ENCODE measurements around the gene LRIG2.

Gene LRIG2

GRCh38 chr1:113106910-113107309 lies 33.9 kb downstream of the LRIG2 start:
- Histone ChIP-seq H3K27ac (ENCODE audit: low read depth, low read length, poor library complexity, severe bottlenecking) (no peak overlapping the region), H3K27me3 (ENCODE audit: insufficient read depth, low read length) (no peaks in the 10 kb centered on the region), H3K9me2 (ENCODE audit: low read depth, low read length) (no peaks in the 10 kb centered on the region), H3K79me2 (ENCODE audit: insufficient read depth, low read length) (no peaks in the 10 kb centered on the region), H3K36me3 (ENCODE audit: insufficient read depth, low read length) (peaks cover 75% of the 10 kb centered on the region), H3F3A (ENCODE audit: insufficient read depth, low read length) (no peaks in the 10 kb centered on the region), H3K9ac (ENCODE audit: low read length) (no peak overlapping the region), H2AFZ (ENCODE audit: low read length) (no peak overlapping the region), H3K4me1 (ENCODE audit: insufficient read depth, low read length, severe bottlenecking) (no peaks in the 10 kb centered on the region), H3K4me3 (ENCODE audit: low read depth, low read length, poor library complexity, severe bottlenecking) (no peak overlapping the region), H4K20me1 (ENCODE audit: insufficient read depth, low read length) (no peaks in the 10 kb centered on the region), H3K9me3 (ENCODE audit: low read length) (no peaks in the 10 kb centered on the region), H3K4me2 (ENCODE audit: low read length) (no peak overlapping the region)
- TF ChIP-seq EZH2 (IDR thresholded peaks at IDR 0.05; ENCODE audit: borderline replicate concordance, low read length) = no peak
- TF ChIP-seq CTCF (IDR thresholded peaks at IDR 0.05; ENCODE audit: low read length) = no peak

GRCh38 chr1:113109908-113110554 lies 37.0 kb downstream of the LRIG2 start:
- Histone ChIP-seq H3K27me3 (ENCODE audit: insufficient read depth, low read length) (no peaks in the 10 kb centered on the region), H3K9me3 (ENCODE audit: low read length) (no peaks in the 10 kb centered on the region), H3K27ac (ENCODE audit: low read depth, low read length, poor library complexity, severe bottlenecking) (no peak overlapping the region), H4K20me1 (ENCODE audit: insufficient read depth, low read length) (no peaks in the 10 kb centered on the region), H3K9ac (ENCODE audit: low read length) (no peak overlapping the region), H3K4me2 (ENCODE audit: low read length) (no peak overlapping the region), H2AFZ (ENCODE audit: low read length) (no peak overlapping the region), H3K36me3 (ENCODE audit: insufficient read depth, low read length) (peaks cover 84% of the 10 kb centered on the region), H3K9me2 (ENCODE audit: low read depth, low read length) (no peaks in the 10 kb centered on the region), H3K79me2 (ENCODE audit: insufficient read depth, low read length) (no peaks in the 10 kb centered on the region), H3F3A (ENCODE audit: insufficient read depth, low read length) (no peaks in the 10 kb centered on the region), H3K4me3 (ENCODE audit: low read depth, low read length, poor library complexity, severe bottlenecking) (no peak overlapping the region), H3K4me1 (ENCODE audit: insufficient read depth, low read length, severe bottlenecking) (no peaks in the 10 kb centered on the region)
- TF ChIP-seq EZH2 (IDR thresholded peaks at IDR 0.05; ENCODE audit: borderline replicate concordance, low read length) (no peak), CTCF (IDR thresholded peaks at IDR 0.05; ENCODE audit: low read length) (no peak)

GRCh38 chr1:113118266-113118665 lies 45.3 kb downstream of the LRIG2 start:
- H3F3A ChIP-seq (ENCODE audit: insufficient read depth, low read length) = no peaks in the 10 kb centered on the region
- no peaks in the 10 kb centered on the region for H3K27me3 ChIP-seq (ENCODE audit: insufficient read depth, low read length)
- H3K9me3 ChIP-seq (ENCODE audit: low read length) = no peaks in the 10 kb centered on the region
- no peaks in the 10 kb centered on the region for H3K79me2 ChIP-seq (ENCODE audit: insufficient read depth, low read length)
- no peak overlapping the region for H3K27ac ChIP-seq (ENCODE audit: low read depth, low read length, poor library complexity, severe bottlenecking)
- no peaks in the 10 kb centered on the region for H3K9me2 ChIP-seq (ENCODE audit: low read depth, low read length)
- H4K20me1 ChIP-seq (ENCODE audit: insufficient read depth, low read length) = no peaks in the 10 kb centered on the region
- no peak overlapping the region for H2AFZ ChIP-seq (ENCODE audit: low read length)
- TF ChIP-seq EZH2 (IDR thresholded peaks at IDR 0.05; ENCODE audit: borderline replicate concordance, low read length) (no peak), CTCF (IDR thresholded peaks at IDR 0.05; ENCODE audit: low read length) (no peak)
- H3K9ac ChIP-seq (ENCODE audit: low read length) = no peak overlapping the region
- H3K4me1 ChIP-seq (ENCODE audit: insufficient read depth, low read length, severe bottlenecking) = no peaks in the 10 kb centered on the region
- H3K4me3 ChIP-seq (ENCODE audit: low read depth, low read length, poor library complexity, severe bottlenecking) = no peak overlapping the region
- H3K36me3 ChIP-seq (ENCODE audit: insufficient read depth, low read length) = peaks cover 87% of the 10 kb centered on the region
- no peak overlapping the region for H3K4me2 ChIP-seq (ENCODE audit: low read length)

Data from OCI-LY1 (cell line).